HG02642 (cell line): ENCODE data around the gene FOXO4.
A peak's percentile ranks its signal among the peaks of the same experiment; 100 is the strongest.

Source experiments
- ATAC-seq: cut with Tn5 transposase; IDR thresholded peaks from one replicate; pipeline ENCODE4 v1.9.1; 2021; ENCODE audit warnings: mild to moderate bottlenecking; ENCODE audit not compliant: unreplicated experiment, poor library complexity

The FOXO4 gene

DNA sequence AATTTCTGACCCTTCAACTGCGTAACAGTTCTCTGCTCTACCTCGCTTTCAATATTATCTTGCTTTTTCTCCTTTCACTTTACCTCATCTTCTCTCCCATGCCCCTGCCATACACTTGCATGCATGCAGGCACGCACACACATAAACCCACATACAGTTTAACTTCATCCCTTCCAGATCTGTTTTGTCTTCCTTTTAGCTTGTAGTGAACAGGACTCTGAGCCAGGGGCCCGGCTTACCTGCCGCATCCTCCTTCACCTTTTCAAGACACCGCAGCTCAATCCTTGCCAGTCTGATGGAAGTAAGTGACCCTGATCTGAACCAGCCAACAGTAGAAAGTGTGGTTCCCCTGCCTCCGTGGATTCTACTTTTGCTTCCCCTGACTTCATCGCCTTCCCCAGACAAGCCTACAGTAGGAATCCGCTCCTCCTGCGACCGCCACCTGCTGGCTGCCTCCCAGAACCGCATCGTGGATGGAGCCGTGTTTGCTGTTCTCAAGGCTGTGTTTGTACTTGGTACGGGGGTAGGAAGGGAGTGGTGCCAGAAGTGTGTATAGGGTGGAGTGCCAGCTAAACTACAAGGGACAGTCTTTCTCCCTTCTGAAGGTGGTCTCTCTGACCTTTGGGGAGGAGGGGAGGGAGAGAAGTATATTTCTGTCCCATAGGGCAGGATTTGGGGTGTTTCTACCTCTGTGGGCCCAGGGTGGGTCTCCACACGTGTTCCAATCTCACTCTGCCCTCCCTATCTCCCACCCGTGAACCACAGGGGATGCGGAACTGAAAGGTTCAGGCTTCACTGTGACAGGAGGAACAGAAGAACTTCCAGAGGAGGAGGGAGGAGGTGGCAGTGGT is 33.5 kb downstream of the FOXO4 start:
- ATAC-seq, result peak; percentile 70

- no peak for ATAC-seq
Measured at GRCh38 chrX:71131510-71131909, 35.9 kb downstream of the FOXO4 start.

DNA sequence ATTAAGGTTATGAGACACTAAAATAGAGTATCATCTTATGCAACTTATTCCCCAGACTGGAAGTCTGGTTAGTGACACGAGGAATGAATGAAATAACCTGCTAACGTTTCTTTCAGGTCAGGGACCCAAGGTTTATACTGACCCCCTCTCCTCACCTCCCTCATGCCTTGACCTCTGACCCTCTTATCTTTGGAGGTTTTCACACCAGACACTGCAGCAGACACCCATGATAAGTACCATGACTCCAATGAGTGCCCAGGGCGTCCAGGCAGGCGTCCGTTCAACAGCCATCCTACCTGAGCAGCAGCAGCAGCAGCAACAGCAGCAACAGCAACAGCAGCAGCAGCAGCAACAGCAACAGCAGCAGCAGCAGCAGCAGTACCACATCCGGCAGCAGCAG is 44.8 kb downstream of the FOXO4 start:
- no peak for ATAC-seq

DNA sequence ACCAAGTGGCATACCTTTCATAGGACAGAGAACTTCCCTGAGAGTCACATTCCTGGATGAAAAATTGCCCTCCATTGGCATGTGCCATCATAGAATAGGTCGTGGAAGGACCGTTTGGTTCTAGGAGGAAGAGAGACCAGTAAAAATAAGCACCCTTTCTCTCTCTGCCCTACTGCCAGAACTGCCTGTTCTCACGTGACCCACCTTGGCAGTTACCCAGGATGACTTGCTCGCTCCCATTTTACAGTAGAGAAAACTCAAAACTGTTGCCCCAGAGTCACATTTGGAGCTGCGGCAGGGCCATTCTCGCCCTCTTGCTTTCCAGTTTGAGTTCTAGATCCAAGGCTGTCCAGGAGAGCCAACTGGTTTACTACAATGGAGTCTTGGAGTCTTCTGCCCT is 47.9 kb downstream of the FOXO4 start:
- ATAC-seq, result no peak

GRCh38 chrX:71144651-71145050 is 49.0 kb downstream of the FOXO4 start, which contains the start of gene NLGN3:
Gene NLGN3 (plus strand): TSS chrX:71144841. CDS start chrX:71147750, 2,909 bp downstream.
- ATAC-seq, result no peak

- no peak for ATAC-seq
Measured at GRCh38 chrX:71147496-71148277, 52.0 kb downstream of the FOXO4 start.

DNA sequence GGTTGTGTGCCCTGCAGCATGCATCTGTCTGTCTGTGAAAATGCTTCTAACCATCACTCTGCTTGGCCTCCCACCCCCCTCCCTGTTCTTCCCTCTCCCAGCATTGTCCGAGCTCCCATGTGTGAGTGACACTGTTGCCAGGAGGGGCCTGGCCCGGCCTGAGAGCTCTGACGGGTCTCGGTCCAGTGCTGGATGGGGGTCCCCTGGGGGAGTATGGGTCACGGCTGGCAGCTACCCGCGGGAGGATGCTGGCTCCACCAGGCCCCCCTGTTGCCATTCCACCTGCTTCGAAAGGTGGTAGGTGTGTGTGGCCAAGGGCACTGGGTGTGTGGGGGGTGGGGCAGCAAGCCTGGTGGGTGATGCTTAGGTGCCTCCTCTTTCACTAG is 52.6 kb downstream of the FOXO4 start:
- ATAC-seq, result no peak

- no peak for ATAC-seq
Measured at GRCh38 chrX:71151366-71151765, 55.7 kb downstream of the FOXO4 start.
